ENCODE results near the gene PLEKHH1. TPM values are rescaled to one million over a fixed set of nuclear protein-coding genes. Genes with fewer than 3 reads are reported as not detected.

Gene PLEKHH1
- total and polyA plus RNA-seq, 8 donors: 1.2 to 19.2 (median 15.3) TPM

GRCh38 chr14:67566908-67567307 is 33.8 kb downstream of the PLEKHH1 start:
- Histone ChIP-seq H3K4me1 (no peaks in the 10 kb centered on the region), H3K9me3 (no peaks in the 10 kb centered on the region), H3K36me3 (no peaks in the 10 kb centered on the region), H3K27ac (no peak overlapping the region), H3K27me3 (no peaks in the 10 kb centered on the region), H3K4me3 (no peak overlapping the region)
- intact Hi-C loops (cut with DNase I): no loop called here
- ATAC-seq: no peak
- no peak for TF ChIP-seq CTCF (IDR thresholded peaks at IDR 0.05)
- DNase-seq: no peak

- no peaks in the 10 kb centered on the region for H3K9me3 ChIP-seq
- DNase-seq (no peak), ATAC-seq (no peak)
- intact Hi-C loops (cut with DNase I): no loop called here
- no peaks in the 10 kb centered on the region for H3K4me1 ChIP-seq
- H3K36me3 ChIP-seq: no peaks in the 10 kb centered on the region
- TF ChIP-seq CTCF (IDR thresholded peaks at IDR 0.05): no peak
- H3K27me3 ChIP-seq: no peaks in the 10 kb centered on the region
- H3K4me3 ChIP-seq: no peak overlapping the region
- H3K27ac ChIP-seq: no peak overlapping the region
Observed at GRCh38 chr14:67567654-67568053, 34.6 kb downstream of the PLEKHH1 start.

GRCh38 chr14:67569011-67569650 is 36.0 kb downstream of the PLEKHH1 start:
- DNase-seq (no peak), ATAC-seq (no peak)
- intact Hi-C loops (cut with DNase I): no loop called here
- Histone ChIP-seq H3K4me1 (no peaks in the 10 kb centered on the region), H3K27me3 (no peaks in the 10 kb centered on the region), H3K9me3 (no peaks in the 10 kb centered on the region), H3K36me3 (no peaks in the 10 kb centered on the region), H3K4me3 (no peak overlapping the region), H3K27ac (no peak overlapping the region)
- no peak for TF ChIP-seq CTCF (IDR thresholded peaks at IDR 0.05)

- ATAC-seq (no peak), DNase-seq (no peak)
- TF ChIP-seq CTCF (IDR thresholded peaks at IDR 0.05): no peak
- Histone ChIP-seq H3K36me3 (no peaks in the 10 kb centered on the region), H3K27ac (no peak overlapping the region), H3K4me1 (no peaks in the 10 kb centered on the region), H3K9me3 (no peaks in the 10 kb centered on the region), H3K27me3 (no peaks in the 10 kb centered on the region), H3K4me3 (no peak overlapping the region)
- intact Hi-C loops (cut with DNase I): loop anchor here in 1 of 2 donors (5.0 kb wide), 1 partner anchor 142 kb away; no protein-coding TSS in a partner anchor
Observed at GRCh38 chr14:67569651-67570290, 36.7 kb downstream of the PLEKHH1 start.

- TF ChIP-seq CTCF (IDR thresholded peaks at IDR 0.05): no peak
- Histone ChIP-seq H3K36me3 (no peaks in the 10 kb centered on the region), H3K9me3 (no peaks in the 10 kb centered on the region), H3K4me1 (no peaks in the 10 kb centered on the region), H3K27me3 (no peaks in the 10 kb centered on the region), H3K27ac (no peak overlapping the region), H3K4me3 (no peak overlapping the region)
- ATAC-seq (no peak), DNase-seq (no peak)
- intact Hi-C loops (cut with DNase I): loop anchor here in 1 of 2 donors (5.0 kb wide), 1 partner anchor 143 kb away; no protein-coding TSS in a partner anchor
Observed at GRCh38 chr14:67570453-67570852, 37.4 kb downstream of the PLEKHH1 start.
